Measurements from ENCODE around the gene CEP170. TPM values are rescaled to one million over a fixed set of nuclear protein-coding genes. Genes with fewer than 3 reads are reported as not detected.

CEP170 gene
- total RNA-seq (2022; extraction: Qiagen RNA extraction; ENCODE audit: low read depth): 27.2 to 49.0 TPM (median 30.1 TPM) in 5 replicates

GRCh38 chr1:243254927-243255790 is at the start of gene CEP170:
Gene CEP170 (minus strand): TSS chr1:243255281. CDS start chr1:243225280, 30,001 bp downstream.

GRCh38 chr1:243255791-243256512 is 871 bp upstream of the CEP170 start, which contains the start of gene SDCCAG8:
Gene SDCCAG8 (plus strand): TSS chr1:243256041. CDS start chr1:243256174, 133 bp downstream.

Other genes starting within 250 kb of the CEP170 start
- gene SDCCAG8, start 760 bp upstream of the CEP170 start, total RNA-seq (2022; extraction: Qiagen RNA extraction; ENCODE audit: low read depth): 39.1 to 45.3 TPM (median 43.5 TPM) in 5 replicates